ENCODE results near the gene CNTLN.
"Not testable (repeated sequence)": the region's sequence is repeated elsewhere in the genome, so short reads cannot be mapped to it uniquely, and the experiment has no call there.

The CNTLN gene

DNA sequence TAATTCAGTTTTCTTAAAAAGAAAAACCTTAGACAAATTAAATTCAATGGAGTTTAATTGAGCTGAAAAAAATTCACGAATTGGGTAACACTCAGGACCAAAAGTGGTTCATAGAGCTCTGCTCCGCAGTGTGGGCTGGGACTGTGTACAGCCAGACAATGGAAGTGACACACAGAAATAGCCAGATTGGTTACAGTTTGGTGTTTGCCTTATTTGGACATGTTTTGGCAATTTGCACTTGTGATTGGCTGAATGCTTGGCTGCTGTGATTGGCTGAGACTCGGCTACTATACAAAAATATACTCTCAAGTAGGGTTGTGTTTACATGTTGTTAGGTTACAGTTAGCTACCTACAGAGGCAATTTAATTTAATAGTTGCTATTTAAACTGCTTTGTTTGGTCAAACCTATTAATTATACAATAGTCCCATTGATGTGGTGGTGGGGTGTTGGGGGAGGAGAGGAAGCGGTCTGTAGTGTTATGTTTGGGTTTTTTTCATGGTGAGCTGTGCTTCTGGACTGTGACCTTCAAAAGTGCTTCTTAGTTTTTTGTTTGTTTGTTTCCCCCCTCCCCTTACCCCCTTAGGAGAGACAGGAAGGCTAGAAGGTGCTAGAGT is 95.2 kb downstream of the CNTLN start:
- Histone ChIP-seq H3K27me3 (ENCODE audit: control insufficient read depth in 2 of 2, insufficient read depth in 2 of 2, low read length in 2 of 2) (no peaks in the 10 kb centered on the region), H3K36me3 (ENCODE audit: control insufficient read depth in 2 of 2, insufficient read depth in 2 of 2, low read length in 2 of 2) (no peaks in the 10 kb centered on the region), H3K9ac (ENCODE audit: low read depth in 1 of 2, low read length in 2 of 2) (no peak overlapping the region), H3K4me1 (ENCODE audit: control insufficient read depth in 2 of 2, insufficient read depth in 2 of 2, low read length in 2 of 2) (no peaks in the 10 kb centered on the region), H3K4me3 (ENCODE audit: low read length in 2 of 2) (no peak overlapping the region), H3K27ac (ENCODE audit: low read depth in 2 of 2, low read length in 2 of 2) (no peak overlapping the region), H3K9me3 (ENCODE audit: control insufficient read depth in 2 of 2, low read length in 2 of 2) (no peaks in the 10 kb centered on the region)

DNA sequence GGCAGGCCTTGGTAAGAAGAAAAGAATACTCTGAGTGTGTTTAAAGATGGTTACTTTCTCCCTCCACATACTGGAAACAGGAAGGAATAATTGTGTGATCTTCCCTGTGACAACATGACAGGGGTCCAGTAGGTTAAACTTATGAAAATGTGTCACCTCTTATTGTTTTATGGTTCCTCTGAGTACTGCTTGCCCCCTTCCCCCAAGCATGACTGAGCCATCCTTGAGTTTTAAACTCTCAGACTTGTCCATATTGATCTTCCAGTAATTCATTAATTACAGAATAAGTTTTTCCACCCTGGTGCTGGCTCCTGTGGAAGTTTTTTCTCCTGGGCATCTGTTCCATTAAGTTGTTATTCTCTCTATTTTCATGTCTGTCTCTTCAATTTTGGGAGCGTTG is 95.8 kb downstream of the CNTLN start:
- no peaks in the 10 kb centered on the region for H3K9me3 ChIP-seq (ENCODE audit: control insufficient read depth in 2 of 2, low read length in 2 of 2)
- H3K4me3 ChIP-seq (ENCODE audit: low read length in 2 of 2): no peak overlapping the region
- H3K4me1 ChIP-seq (ENCODE audit: control insufficient read depth in 2 of 2, insufficient read depth in 2 of 2, low read length in 2 of 2): no peaks in the 10 kb centered on the region
- H3K9ac ChIP-seq (ENCODE audit: low read depth in 1 of 2, low read length in 2 of 2): no peak overlapping the region
- no peak overlapping the region for H3K27ac ChIP-seq (ENCODE audit: low read depth in 2 of 2, low read length in 2 of 2)
- no peaks in the 10 kb centered on the region for H3K27me3 ChIP-seq (ENCODE audit: control insufficient read depth in 2 of 2, insufficient read depth in 2 of 2, low read length in 2 of 2)
- no peaks in the 10 kb centered on the region for H3K36me3 ChIP-seq (ENCODE audit: control insufficient read depth in 2 of 2, insufficient read depth in 2 of 2, low read length in 2 of 2)

DNA sequence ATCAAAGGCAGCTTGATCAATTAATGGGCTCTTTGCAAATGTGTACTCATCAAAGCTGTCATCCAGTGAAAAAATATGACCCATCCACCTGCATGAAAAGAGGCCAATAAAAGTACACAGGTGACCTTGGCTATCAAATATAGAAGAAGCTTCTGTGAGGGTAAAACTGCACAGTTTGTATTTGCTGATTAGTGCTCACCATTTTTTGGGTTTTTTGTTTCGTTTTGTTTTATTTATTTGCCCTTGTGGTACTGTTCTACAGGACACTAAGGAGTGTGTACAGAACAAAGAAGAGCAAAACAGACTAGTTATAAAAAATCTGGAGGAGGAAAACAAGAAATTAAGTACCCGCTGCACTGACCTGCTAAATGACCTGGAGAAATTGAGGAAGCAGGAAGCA is 101.3 kb downstream of the CNTLN start:
- Histone ChIP-seq H3K4me1 (ENCODE audit: control insufficient read depth in 2 of 2, insufficient read depth in 2 of 2, low read length in 2 of 2) (no peaks in the 10 kb centered on the region), H3K27me3 (ENCODE audit: control insufficient read depth in 2 of 2, insufficient read depth in 2 of 2, low read length in 2 of 2) (no peaks in the 10 kb centered on the region), H3K9me3 (ENCODE audit: control insufficient read depth in 2 of 2, low read length in 2 of 2) (no peaks in the 10 kb centered on the region), H3K9ac (ENCODE audit: low read depth in 1 of 2, low read length in 2 of 2) (no peak overlapping the region), H3K27ac (ENCODE audit: low read depth in 2 of 2, low read length in 2 of 2) (no peak overlapping the region), H3K4me3 (ENCODE audit: low read length in 2 of 2) (no peak overlapping the region), H3K36me3 (ENCODE audit: control insufficient read depth in 2 of 2, insufficient read depth in 2 of 2, low read length in 2 of 2) (no peaks in the 10 kb centered on the region)

DNA sequence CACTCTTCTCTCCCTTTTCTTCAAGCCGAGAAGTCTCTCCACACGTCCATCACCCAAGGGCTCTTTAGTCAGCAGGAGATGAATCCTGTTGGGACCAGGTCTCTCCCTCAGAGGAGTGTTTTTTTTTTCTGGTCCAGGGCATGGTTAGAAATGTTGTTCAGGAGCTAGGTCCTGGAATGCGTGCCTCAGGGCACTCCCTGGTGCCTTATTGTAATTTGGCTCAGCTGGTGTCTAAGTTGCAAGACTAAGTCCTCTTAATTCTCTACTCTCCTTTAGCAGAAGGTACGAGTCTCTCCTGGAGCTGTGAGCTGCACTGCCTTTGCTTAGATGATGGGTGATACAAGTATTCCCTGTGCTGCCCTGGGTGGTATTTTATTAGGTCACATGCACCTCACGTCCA is 111.9 kb downstream of the CNTLN start:
- no peak overlapping the region for H3K27ac ChIP-seq (ENCODE audit: low read depth in 2 of 2, low read length in 2 of 2)

DNA sequence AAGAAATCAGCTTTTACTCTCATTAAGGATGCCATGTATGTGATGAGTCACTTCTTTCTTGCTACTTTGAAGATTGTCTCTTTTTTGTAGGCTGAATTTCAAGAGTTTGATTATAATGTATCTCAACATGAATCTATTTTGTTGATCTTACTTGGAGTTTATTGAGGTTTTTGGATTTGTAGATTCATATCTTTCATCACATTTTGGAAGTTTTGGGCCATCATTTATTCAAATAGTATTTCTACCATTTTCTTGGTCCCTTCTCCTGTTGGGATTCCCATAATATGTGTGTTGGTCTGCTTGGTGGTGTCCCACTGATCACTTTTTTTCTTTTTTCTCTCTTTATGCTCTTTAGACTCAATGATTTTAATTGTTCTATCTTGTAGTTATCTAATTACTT is 116.3 kb downstream of the CNTLN start:
- Histone ChIP-seq H3K36me3 (ENCODE audit: control insufficient read depth in 2 of 2, insufficient read depth in 2 of 2, low read length in 2 of 2) (no peaks in the 10 kb centered on the region), H3K9ac (ENCODE audit: low read depth in 1 of 2, low read length in 2 of 2) (no peak overlapping the region), H3K9me3 (ENCODE audit: control insufficient read depth in 2 of 2, low read length in 2 of 2) (peaks cover 2 to 13% of the 10 kb centered on the region in 2 donors), H3K27me3 (ENCODE audit: control insufficient read depth in 2 of 2, insufficient read depth in 2 of 2, low read length in 2 of 2) (no peaks in the 10 kb centered on the region), H3K4me3 (ENCODE audit: low read length in 2 of 2) (no peak overlapping the region), H3K27ac (ENCODE audit: low read depth in 2 of 2, low read length in 2 of 2) (no peak overlapping the region), H3K4me1 (ENCODE audit: control insufficient read depth in 2 of 2, insufficient read depth in 2 of 2, low read length in 2 of 2) (no peaks in the 10 kb centered on the region)

More for the DNA sequence above, 111.9 kb downstream of the CNTLN start:
- Histone ChIP-seq H3K36me3 (ENCODE audit: control insufficient read depth in 2 of 2, insufficient read depth in 2 of 2, low read length in 2 of 2) (no peaks in the 10 kb centered on the region), H3K9ac (ENCODE audit: low read depth in 1 of 2, low read length in 2 of 2) (no peak overlapping the region), H3K4me1 (ENCODE audit: control insufficient read depth in 2 of 2, insufficient read depth in 2 of 2, low read length in 2 of 2) (no peaks in the 10 kb centered on the region), H3K27me3 (ENCODE audit: control insufficient read depth in 2 of 2, insufficient read depth in 2 of 2, low read length in 2 of 2) (no peaks in the 10 kb centered on the region), H3K4me3 (ENCODE audit: low read length in 2 of 2) (no peak overlapping the region), H3K9me3 (ENCODE audit: control insufficient read depth in 2 of 2, low read length in 2 of 2) (peaks cover 2 to 6% of the 10 kb centered on the region in 2 donors)

DNA sequence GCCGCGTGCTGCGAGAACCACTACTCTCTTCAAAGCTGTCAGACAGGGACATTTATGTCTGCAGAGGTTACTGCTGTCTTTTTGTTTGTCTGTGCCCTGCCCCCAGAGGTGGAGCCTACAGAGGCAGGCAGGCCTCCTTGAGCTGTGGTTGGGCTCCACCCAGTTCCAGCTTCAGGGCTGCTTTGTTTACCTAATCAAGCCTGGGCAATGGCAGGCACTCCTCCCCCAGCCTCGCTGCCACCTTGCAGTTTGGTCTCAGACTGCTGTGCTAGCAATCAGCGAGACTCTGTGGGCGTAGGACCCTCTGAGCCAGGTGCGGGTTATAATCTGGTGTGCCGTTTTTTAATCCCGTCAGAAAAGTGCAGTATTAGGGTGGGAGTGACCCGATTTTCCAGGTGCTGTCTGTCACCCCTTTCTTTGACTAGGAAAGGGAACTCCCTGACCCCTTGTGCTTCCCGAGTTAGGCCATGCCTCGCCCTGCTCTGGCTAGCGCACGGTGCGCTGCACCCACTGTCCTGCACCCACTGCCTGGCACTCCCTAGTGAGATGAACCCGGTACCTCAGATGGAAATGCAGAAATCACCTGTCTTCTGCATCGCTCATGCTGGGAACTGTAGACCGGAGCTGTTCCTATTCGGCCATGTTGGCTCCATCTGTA is 133.8 kb downstream of the CNTLN start:
- not testable (repeated sequence) for H3K36me3 ChIP-seq (ENCODE audit: control insufficient read depth in 2 of 2, insufficient read depth in 2 of 2, low read length in 2 of 2); H3K9me3 ChIP-seq (ENCODE audit: control insufficient read depth in 2 of 2, low read length in 2 of 2); H3K9ac ChIP-seq (ENCODE audit: low read depth in 1 of 2, low read length in 2 of 2); H3K4me1 ChIP-seq (ENCODE audit: control insufficient read depth in 2 of 2, insufficient read depth in 2 of 2, low read length in 2 of 2); H3K27me3 ChIP-seq (ENCODE audit: control insufficient read depth in 2 of 2, insufficient read depth in 2 of 2, low read length in 2 of 2); H3K27ac ChIP-seq (ENCODE audit: low read depth in 2 of 2, low read length in 2 of 2); H3K4me3 ChIP-seq (ENCODE audit: low read length in 2 of 2)

DNA sequence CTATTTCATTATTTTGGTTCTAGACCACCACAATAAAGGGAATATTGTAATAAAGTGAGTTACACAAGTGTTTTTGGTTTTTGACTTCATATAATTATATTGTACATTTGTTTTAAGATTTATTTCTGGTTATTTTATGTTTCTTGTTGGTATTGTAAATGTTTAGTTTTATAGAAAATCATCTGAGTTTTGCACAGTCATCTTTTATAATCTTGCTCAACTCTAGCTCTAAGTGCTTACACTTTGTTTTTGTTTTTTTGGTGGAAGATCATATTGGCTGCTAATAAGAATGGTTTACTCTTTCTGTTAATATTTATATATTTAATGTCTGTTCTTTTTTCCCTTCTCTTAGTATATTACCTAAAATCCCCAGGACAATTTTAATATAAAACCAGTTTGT is 135.0 kb downstream of the CNTLN start:
- no peaks in the 10 kb centered on the region for H3K27me3 ChIP-seq (ENCODE audit: control insufficient read depth in 2 of 2, insufficient read depth in 2 of 2, low read length in 2 of 2)
- no peaks in the 10 kb centered on the region for H3K9me3 ChIP-seq (ENCODE audit: control insufficient read depth in 2 of 2, low read length in 2 of 2)
- H3K9ac ChIP-seq (ENCODE audit: low read depth in 1 of 2, low read length in 2 of 2): no peak overlapping the region
- H3K4me1 ChIP-seq (ENCODE audit: control insufficient read depth in 2 of 2, insufficient read depth in 2 of 2, low read length in 2 of 2): no peaks in the 10 kb centered on the region
- no peaks in the 10 kb centered on the region for H3K36me3 ChIP-seq (ENCODE audit: control insufficient read depth in 2 of 2, insufficient read depth in 2 of 2, low read length in 2 of 2)
- no peak overlapping the region for H3K4me3 ChIP-seq (ENCODE audit: low read length in 2 of 2)
- H3K27ac ChIP-seq (ENCODE audit: low read depth in 2 of 2, low read length in 2 of 2): no peak overlapping the region

DNA sequence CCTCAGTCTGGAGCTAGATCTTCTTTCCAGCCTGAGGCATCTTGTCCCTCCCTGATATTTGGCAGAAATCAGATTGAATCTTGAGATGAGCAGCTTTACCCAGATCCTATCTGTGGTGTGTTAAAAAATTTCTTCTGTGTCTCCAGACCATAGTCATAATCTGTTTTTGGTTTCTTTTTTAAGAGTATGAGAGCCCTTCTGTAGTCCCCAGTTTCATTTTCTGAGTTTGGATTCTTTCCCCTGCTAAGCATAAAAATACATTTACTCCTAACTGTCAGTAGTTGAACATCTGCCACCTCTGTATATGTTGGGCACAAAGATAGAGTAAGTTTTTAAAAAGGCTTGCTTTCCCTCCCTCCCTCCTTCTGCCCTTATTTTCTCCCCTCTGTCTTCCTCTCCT is 137.7 kb downstream of the CNTLN start:
- H3K4me1 ChIP-seq (ENCODE audit: control insufficient read depth in 2 of 2, insufficient read depth in 2 of 2, low read length in 2 of 2): no peaks in the 10 kb centered on the region
- H3K4me3 ChIP-seq (ENCODE audit: low read length in 2 of 2): no peak overlapping the region
- H3K27ac ChIP-seq (ENCODE audit: low read depth in 2 of 2, low read length in 2 of 2): no peak overlapping the region
- no peaks in the 10 kb centered on the region for H3K36me3 ChIP-seq (ENCODE audit: control insufficient read depth in 2 of 2, insufficient read depth in 2 of 2, low read length in 2 of 2)
- H3K9me3 ChIP-seq (ENCODE audit: control insufficient read depth in 2 of 2, low read length in 2 of 2): no peaks in the 10 kb centered on the region
- H3K27me3 ChIP-seq (ENCODE audit: control insufficient read depth in 2 of 2, insufficient read depth in 2 of 2, low read length in 2 of 2): no peaks in the 10 kb centered on the region
- H3K9ac ChIP-seq (ENCODE audit: low read depth in 1 of 2, low read length in 2 of 2): no peak overlapping the region

DNA sequence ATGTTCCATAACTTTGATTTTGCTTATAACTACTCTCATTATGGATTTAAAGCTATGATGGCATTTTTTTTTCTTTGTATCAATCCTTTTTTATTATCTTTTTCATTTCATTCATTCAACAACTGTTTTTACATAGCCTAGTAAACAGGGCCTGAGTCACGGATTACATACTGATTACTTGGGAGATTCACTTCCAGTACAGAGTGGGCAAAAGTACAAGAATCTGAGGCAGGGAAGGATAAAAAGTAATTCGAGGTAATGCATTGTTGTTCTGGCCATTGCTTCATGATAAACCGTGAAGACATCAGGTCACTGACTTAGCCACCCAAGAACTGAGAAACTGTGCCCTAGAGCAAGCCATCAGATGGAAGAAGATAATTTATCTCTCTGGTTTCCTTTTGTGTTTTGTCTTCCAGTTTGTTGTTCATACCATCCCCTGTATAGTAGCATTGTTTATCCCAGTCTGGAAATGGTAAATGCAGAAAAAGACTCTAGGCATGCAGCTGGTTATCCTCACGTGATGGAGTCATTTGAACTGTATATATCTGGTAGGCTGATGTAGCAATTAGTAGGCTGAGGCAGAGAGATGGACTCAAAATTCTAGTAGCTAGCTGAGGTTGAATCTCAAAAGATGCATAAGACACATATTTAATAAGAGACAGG is 145.6 kb downstream of the CNTLN start:
- no peaks in the 10 kb centered on the region for H3K36me3 ChIP-seq (ENCODE audit: control insufficient read depth in 2 of 2, insufficient read depth in 2 of 2, low read length in 2 of 2)
- no peaks in the 10 kb centered on the region for H3K27me3 ChIP-seq (ENCODE audit: control insufficient read depth in 2 of 2, insufficient read depth in 2 of 2, low read length in 2 of 2)

DNA sequence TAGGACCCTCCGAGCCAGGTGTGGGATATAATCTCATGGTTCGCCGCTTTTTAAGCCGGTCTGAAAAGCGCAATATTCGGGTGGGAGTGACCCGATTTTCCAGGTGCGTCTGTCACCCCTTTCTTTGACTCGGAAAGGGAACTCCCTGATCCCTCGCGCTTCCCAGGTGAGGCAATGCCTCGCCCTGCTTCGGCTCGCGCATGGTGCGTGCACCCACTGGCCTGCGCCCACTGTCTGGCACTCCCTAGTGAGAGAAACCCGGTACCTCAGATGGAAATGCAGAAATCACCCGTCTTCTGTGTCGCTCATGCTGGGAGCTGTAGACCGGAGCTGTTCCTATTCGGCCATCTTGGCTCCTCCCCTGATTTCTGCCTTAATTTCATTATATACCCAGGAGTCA is 155.8 kb downstream of the CNTLN start:
- not testable (repeated sequence) for H3K4me3 ChIP-seq (ENCODE audit: low read length in 2 of 2); H3K9ac ChIP-seq (ENCODE audit: low read depth in 1 of 2, low read length in 2 of 2); H3K27me3 ChIP-seq (ENCODE audit: control insufficient read depth in 2 of 2, insufficient read depth in 2 of 2, low read length in 2 of 2); H3K27ac ChIP-seq (ENCODE audit: low read depth in 2 of 2, low read length in 2 of 2); H3K4me1 ChIP-seq (ENCODE audit: control insufficient read depth in 2 of 2, insufficient read depth in 2 of 2, low read length in 2 of 2); H3K9me3 ChIP-seq (ENCODE audit: control insufficient read depth in 2 of 2, low read length in 2 of 2); H3K36me3 ChIP-seq (ENCODE audit: control insufficient read depth in 2 of 2, insufficient read depth in 2 of 2, low read length in 2 of 2)

More for the DNA sequence above, 145.6 kb downstream of the CNTLN start:
- H3K9me3 ChIP-seq (ENCODE audit: control insufficient read depth in 2 of 2, low read length in 2 of 2): no peaks in the 10 kb centered on the region
- no peaks in the 10 kb centered on the region for H3K4me1 ChIP-seq (ENCODE audit: control insufficient read depth in 2 of 2, insufficient read depth in 2 of 2, low read length in 2 of 2)
- no peak overlapping the region for H3K9ac ChIP-seq (ENCODE audit: low read depth in 1 of 2, low read length in 2 of 2)
- H3K27ac ChIP-seq (ENCODE audit: low read depth in 2 of 2, low read length in 2 of 2): no peak overlapping the region
- H3K4me3 ChIP-seq (ENCODE audit: low read length in 2 of 2): no peak overlapping the region
